DMS153 treated with DMSO at 0.1 percent for 48 hours (cell line): ENCODE measurements around the gene LGI2.
"Not testable (repeated sequence)": the region's sequence is repeated elsewhere in the genome, so short reads cannot be mapped to it uniquely, and the experiment has no call there.

Experiments
- DNase-seq: peaks from one replicate; lab custom pipeline; 2025; ENCODE audit not compliant: unreplicated experiment; lab: John Stamatoyannopoulos, UW

LGI2 gene, protein sequence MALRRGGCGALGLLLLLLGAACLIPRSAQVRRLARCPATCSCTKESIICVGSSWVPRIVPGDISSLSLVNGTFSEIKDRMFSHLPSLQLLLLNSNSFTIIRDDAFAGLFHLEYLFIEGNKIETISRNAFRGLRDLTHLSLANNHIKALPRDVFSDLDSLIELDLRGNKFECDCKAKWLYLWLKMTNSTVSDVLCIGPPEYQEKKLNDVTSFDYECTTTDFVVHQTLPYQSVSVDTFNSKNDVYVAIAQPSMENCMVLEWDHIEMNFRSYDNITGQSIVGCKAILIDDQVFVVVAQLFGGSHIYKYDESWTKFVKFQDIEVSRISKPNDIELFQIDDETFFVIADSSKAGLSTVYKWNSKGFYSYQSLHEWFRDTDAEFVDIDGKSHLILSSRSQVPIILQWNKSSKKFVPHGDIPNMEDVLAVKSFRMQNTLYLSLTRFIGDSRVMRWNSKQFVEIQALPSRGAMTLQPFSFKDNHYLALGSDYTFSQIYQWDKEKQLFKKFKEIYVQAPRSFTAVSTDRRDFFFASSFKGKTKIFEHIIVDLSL

GRCh38 chr4:25030277-25031076 is at the start of gene LGI2:
LGI2 (minus strand) TSS chr4:25030946; CDS start chr4:25030693, 253 bp downstream.
- DNase-seq: no peak

DNA sequence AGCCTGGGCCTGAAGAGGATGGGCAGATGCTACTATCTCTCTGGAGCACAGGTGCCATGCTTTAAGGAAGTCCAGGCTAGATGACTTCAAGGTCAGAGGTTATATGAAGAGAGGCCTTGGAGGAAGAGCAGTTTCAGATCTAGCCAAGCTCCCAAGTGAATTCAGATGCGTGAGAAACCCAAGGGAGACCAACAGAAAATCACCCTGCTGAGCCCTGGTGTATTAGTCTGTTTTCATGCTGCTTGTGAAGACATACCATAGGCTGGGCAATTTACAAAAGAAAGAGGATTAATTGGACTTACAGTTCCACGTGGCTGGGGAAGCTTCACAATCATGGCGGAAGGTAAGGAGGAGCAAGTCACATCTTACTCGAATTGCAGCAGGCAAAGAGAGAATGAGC is 47.8 kb upstream of the LGI2 start:
- DNase-seq: no peak

DNA sequence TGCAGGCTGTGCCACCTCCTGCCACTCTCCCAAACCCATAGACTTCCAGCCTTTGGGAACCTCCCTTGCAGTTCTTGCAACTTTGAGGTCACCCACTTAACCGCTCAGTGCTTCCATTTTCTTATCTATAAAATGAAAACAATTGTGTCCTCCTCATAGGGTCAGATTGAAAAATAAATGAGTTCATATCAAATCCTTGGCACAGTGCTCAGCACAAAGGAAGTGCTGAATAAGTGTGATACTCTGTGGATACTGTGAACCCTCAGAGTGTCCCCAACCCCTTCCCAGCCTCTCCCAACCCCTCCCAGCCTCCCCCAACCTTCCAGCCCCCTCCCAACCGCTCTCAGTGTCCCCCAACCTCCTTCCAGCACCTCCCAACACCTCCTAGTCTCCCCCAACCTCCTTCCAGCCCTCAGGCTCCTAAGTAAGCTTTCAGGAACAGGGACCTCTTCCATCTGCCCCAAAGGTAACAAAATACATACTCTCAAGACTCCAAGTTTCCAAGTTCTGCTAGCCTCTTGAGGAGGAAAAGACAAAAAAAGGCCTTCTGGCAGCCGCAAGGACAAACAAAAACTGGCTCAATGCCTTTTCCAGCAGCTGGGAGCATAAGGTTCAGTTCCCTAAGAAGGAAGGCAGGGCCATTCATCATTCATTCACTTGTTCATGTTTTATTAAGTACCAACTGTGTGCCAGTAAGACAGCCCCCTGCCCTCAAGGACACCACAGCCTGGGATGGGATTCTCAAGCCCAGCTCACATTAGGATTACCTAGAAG is 46.1 kb upstream of the LGI2 start:
- DNase-seq: no peak

DNA sequence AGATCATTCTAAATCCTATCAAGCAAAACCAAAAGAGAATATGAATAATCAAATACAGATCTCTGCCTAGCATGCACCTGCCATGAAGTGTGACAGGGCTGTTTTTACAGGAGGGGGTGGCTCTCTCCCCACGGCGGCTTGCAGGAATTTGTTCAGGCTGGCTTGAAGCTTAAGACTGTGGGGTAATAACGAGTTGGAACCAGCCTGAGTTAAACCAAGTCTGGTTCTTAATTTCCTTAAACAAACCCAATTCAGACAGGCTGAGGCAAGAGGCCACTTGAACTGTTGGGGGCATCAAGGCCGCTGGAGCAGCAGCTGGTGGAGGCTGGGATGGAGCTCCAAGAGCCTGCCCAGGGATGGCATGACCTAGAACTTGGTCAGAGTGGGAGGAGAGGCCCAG is 45.1 kb upstream of the LGI2 start:
- DNase-seq: no peak

GRCh38 chr4:25075129-25075528 is 44.4 kb upstream of the LGI2 start:
- no peak for DNase-seq

DNA sequence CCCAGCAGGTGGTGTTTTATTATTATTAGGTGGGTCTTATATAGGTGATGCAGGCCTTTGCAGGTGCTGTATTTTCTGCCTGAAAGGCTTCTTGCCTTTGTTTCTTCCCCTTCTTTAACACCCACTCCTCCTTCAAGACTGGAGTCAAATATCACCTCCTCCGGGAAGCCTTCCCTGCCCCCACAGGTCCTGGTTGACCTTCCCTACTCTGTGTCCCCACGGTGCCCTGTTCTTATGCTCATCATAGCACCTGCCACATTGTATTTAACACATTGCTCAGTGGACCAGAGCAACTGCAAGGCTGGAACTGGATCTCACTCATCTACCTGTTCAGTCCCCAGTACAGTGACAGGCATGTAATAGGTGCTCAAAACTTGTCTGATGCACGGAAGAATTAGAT is 39.8 kb upstream of the LGI2 start:
- no peak for DNase-seq

- no peak for DNase-seq
Observed at GRCh38 chr4:25069014-25069413, 38.3 kb upstream of the LGI2 start.

- DNase-seq: no peak
Observed at GRCh38 chr4:25068386-25068785, 37.6 kb upstream of the LGI2 start.

GRCh38 chr4:25065932-25066590 is 35.3 kb upstream of the LGI2 start:
- DNase-seq: no peak

GRCh38 chr4:25065431-25065858 is 34.7 kb upstream of the LGI2 start:
- DNase-seq: peak; percentile 65

- DNase-seq: not testable (repeated sequence)
Observed at GRCh38 chr4:25064447-25064846, 33.7 kb upstream of the LGI2 start.

DNA sequence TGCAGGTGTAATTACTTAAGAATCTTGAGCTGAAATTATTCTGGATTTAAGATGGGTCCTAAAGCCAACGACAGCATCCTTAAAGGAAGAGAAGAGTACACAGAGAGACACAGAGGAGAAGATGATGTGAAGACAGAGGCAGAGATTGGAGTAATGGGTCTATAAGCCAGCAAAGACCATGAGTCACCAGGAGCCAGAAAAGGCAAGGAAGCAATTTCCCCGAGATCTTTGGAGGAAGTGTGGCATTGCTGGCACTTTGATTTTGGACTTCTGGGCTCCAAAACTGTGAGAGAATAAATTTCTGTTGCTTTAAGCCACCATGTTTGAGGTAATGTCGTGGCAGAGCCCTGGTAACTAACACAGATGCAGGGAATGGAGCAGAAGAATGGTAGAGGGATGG is 32.4 kb upstream of the LGI2 start:
- DNase-seq: no peak

GRCh38 chr4:25062098-25062497 is 31.4 kb upstream of the LGI2 start:
- no peak for DNase-seq

GRCh38 chr4:25061602-25062001 is 30.9 kb upstream of the LGI2 start:
- no peak for DNase-seq

GRCh38 chr4:25060963-25061340 is 30.2 kb upstream of the LGI2 start:
- DNase-seq: no peak

- no peak for DNase-seq
Observed at GRCh38 chr4:25060241-25060962, 29.7 kb upstream of the LGI2 start.

GRCh38 chr4:25059791-25060190 is 29.0 kb upstream of the LGI2 start:
- no peak for DNase-seq

GRCh38 chr4:25058796-25059195 is 28.1 kb upstream of the LGI2 start:
- no peak for DNase-seq

- DNase-seq: no peak
Observed at GRCh38 chr4:25057299-25057698, 26.6 kb upstream of the LGI2 start.

GRCh38 chr4:25052037-25052436 is 21.3 kb upstream of the LGI2 start:
- not testable (repeated sequence) for DNase-seq
